Uterus (tissue), 2 donors: ENCODE measurements around the gene YLPM1.

Source experiments
- CTCF ChIP-seq, 4 experiments: fragments of 200-600 bp in 2 of 4; fragments of 450-650 bp in 2 of 4; sonication (generic) in 2 of 4; IDR thresholded peaks; one replicate each; pipeline ENCODE4 v1.5.1; 2016 to 2019; ENCODE audit warnings: antibody characterized with exemption in 4 of 4, mild to moderate bottlenecking in 2 of 4, moderate library complexity in 1 of 4
- POLR2A ChIP-seq, 2 donors: fragments of 450-650 bp; IDR thresholded peaks; one replicate each; pipeline ENCODE4 v1.6.1; 2016; ENCODE audit warnings: antibody characterized with exemption in 2 of 2, mild to moderate bottlenecking in 1 of 2, moderate library complexity in 1 of 2

GRCh38 chr14:74871819-74872218 is 108.7 kb downstream of the YLPM1 start:
- TF ChIP-seq CTCF (IDR thresholded peaks at IDR 0.05) (no peak), POLR2A (IDR thresholded peaks at IDR 0.05) (no peak)
